COLO668 (cell line): Measurements from ENCODE around the gene PACRG.
A peak's percentile ranks its signal among the peaks of the same experiment; 100 is the strongest.
"Not testable (repeated sequence)": the region's sequence is repeated elsewhere in the genome, so short reads cannot be mapped to it uniquely, and the experiment has no call there.

Source experiments
- DNase-seq: peaks from one replicate; lab custom pipeline; 2025; ENCODE audit not compliant: unreplicated experiment; lab: John Stamatoyannopoulos, UW

The PACRG gene

DNA sequence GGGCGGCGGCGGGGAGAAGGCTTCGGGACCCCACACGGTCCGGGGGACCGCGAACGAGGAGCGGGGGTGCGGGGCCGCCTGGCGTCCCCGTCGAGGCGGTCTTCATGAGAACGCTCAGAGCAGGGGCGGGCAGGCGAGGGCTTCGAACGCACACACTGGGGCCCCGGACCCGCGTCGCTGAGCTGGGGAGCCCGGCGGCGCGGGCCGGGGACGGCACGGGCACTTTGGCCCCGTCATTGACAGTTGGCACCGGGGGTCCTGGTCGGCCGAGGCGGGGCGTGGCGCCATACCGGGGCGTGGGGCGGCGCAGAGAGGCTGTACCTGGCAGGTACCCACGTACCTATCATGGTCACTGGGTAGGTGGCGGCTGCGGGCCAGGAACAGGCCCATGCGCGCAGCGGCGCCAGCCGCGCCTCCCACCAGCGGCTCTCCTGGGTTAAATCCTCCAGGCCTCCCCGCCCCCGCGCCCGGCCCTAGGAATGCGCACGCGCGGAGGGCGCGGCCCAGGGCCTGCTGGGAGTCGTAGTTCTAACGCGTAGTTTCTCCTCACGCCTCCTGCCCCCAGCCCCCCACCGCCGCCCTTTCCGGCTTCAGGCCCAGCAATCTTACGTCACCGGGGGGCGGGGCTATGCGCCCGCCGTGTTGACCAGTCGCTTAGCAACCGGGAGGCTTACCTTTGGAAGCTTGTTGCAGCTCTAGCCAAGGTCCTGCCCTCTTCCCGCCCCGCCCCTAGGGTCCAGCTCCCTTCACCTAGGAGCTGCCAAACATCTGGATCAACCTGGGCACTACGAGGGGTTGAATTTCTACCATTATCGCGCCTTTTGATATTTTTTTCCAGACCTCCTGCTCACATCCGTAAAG lies at the start of gene PACRG, which contains the start of gene PRKN:
TSS of gene PACRG (plus strand) at position 653 of the 861 bp plus-strand sequence.
TSS of gene PRKN (minus strand) at position 445 of the 861 bp plus-strand sequence.
- peak; percentile 91 for DNase-seq

DNA sequence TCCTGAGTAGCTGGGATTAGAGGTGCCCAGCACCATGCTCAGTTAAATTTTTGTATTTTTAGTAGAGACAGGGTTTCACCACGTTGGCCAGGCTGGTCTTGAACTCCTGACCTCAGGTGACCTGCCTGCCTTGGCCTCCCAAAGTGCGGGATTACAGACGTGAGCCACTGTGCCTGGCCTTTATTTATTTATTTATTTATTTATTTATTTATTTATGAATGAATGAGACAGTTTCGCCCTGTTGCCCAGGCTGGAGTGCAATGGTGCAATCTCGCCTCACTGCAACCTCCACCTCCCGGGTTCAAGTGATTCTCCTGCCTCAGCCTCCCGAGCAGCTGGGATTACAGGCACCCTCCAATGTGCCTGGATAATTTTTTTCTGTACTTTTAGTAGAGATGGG lies 48.9 kb upstream of the PACRG start:
- DNase-seq, result not testable (repeated sequence)

- DNase-seq, result no peak
Measured at GRCh38 chr6:162679681-162680080, 48.1 kb upstream of the PACRG start.

DNA sequence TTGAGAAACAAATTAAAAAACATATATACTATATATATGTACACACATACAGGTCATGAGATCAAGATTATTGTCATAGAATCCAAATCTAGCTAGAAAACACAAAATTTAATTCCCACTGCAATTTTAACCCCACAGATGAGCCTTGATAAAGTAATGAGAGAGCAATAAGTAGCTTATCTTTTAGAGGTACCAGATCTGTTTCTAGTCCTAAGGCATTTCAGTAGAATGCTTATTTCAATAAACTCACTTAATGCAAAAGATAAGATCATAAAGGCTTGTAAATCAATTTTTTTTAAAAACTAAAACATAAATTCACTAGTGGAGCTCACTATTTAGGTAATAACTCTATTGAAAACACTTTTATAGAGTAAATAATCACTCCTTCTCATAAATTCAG lies 47.4 kb upstream of the PACRG start:
- DNase-seq, result no peak

DNA sequence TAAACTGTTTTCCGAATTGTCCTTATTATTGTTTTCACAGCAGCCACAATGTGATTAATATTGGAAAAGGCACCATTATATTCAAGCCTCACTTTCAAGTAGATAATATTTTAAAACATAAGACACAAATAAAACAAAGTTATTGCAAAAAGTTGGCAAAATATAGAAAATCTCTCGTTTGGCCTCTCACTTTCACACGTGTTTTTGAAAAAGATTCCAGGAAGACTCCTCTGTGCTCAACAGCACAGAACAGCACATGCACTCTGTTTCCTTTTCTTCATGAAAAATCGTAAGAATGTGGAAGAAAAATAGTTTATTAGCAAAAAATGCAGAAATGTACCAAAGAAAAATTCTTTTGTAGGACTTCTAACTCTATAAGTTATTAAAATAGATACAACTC lies 46.9 kb upstream of the PACRG start:
- no peak for DNase-seq

DNA sequence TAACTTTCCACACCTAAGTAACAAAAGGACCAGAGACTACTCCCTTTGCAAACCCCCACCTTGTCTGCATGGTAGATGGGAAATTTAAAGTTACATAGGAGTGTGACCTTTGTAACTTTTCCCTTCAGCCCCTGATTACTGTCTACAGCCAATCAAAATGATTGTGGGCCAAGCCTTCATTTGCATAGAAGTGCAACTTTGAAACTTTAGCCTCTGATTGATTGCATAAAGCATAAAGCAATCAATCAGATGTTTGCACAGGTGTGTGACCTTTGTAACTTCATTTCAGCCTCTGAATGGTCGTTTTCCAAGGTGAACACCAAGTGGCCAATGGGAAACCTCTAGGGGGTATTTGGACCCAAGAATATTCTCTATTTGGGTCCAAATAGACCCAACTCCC lies 46.3 kb upstream of the PACRG start:
- no peak for DNase-seq

GRCh38 chr6:162683135-162683534 lies 44.6 kb upstream of the PACRG start:
- no peak for DNase-seq

DNA sequence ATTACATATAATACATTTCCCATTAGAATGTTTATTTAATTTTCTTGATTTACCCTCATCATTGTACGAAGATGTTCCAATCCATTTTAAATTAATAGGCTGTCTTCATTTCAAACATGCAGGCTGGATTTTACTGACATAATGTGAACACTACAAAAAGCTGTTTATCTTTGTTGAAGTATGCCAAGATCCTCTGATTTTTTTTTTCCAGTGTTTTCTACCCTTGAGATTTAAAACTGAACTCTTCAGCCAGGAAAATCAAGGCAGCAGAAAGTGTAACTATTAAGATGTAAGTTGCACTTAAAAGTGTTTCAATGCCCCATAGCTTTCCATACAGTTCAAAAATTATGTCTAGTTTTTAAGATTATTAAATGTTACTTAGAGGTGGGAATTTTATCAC lies 43.7 kb upstream of the PACRG start:
- no peak for DNase-seq

DNA sequence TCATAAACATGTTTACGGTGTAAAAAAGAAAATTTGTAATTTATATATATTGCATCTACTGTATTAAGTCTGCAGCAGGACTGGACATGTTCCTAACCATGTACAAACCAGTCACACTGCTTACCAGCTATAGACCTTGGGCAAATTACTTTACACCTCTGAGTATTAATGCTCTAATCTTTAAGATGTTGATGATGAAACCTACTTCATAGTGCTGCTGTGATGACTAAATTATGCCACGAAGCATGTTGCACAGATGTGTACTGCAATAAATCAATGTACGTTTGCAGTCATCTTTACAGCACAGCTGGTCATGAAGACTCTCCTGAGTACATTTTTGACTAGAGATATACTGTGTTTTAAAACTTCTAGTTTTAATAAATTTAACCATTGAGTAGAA lies 42.8 kb upstream of the PACRG start:
- DNase-seq, result no peak

DNA sequence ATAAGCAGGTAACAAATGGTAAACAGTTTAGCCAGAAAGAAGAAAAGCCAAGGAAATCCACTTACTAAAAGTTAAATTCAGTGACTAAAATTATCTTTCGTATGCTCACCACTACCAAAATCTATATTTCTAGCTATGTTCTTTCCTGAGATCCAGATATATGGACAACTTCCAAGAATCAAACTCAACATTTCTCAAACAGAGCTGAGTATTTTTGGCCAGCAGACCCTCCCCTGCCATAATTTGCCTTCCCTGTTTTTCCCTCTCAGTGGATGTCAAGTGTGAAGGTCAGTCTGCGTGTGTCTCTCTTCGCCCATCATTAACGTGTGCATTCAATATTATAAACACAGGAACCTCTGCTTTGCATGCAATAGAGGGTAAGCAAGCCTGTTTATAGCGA lies 42.2 kb upstream of the PACRG start:
- DNase-seq, result no peak

GRCh38 chr6:162688751-162689345 lies 38.9 kb upstream of the PACRG start:
- DNase-seq, result no peak

DNA sequence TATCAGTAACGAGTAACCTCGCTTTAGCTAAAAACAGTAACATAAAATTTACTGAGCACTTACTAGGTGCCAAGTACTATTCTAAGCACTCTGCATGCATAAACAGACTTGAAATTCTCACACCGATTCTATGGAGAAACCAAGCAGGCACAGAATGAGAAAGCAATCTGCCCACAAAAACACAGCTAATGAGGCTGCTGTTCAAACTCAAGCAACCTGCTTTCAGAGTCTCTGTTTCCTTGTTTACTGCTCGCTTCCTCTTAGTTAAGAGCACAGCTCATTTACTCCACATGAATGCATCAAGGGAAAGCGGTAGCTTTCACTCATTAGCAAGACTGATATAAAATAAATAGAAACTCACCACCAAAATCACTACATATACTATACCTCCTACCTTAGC lies 37.6 kb upstream of the PACRG start:
- DNase-seq, result no peak

DNA sequence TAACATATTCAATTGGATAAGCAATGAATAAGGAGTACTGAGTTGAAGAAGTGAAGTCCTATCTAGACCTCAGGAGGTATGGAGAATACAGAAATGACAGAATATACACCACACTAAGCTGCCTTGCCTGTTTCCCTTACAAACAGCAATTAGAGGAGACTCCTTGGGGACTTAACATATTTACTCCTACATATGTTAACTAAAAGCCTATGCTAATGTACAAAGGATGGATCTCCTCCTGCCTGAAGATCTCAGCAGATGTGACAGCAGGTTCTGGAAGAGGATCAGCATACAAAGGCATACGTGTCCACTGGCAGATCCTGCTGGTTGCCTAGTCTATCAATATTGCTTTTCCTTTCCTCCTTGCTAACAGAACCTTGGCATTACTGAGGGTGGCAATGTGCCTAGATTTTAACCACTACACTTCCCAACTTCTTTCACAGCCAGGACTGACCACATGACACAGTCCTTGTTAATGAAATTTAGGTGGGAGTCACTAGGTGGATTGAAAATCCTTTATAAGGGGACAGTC lies 29.8 kb upstream of the PACRG start:
- no peak for DNase-seq

DNA sequence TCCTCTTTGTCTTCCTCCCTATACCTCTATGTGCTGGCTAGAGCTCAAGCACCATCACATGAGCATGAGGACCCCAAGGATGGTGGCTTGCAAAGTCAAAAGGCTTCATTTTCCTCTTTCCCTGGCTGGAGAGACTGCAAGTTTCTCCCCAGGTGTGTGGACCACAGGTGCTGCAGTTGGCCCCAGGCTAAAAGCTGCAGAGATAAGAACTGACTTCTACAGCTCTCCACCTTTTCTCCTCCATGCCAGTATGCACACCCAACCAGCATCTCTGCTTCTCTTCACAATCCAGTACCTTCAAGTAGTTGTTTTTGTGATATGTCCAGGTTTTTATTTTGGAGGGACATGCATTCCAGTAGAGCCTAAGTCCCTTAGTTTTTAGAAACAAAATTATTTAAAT lies 29.3 kb upstream of the PACRG start:
- DNase-seq, result no peak

DNA sequence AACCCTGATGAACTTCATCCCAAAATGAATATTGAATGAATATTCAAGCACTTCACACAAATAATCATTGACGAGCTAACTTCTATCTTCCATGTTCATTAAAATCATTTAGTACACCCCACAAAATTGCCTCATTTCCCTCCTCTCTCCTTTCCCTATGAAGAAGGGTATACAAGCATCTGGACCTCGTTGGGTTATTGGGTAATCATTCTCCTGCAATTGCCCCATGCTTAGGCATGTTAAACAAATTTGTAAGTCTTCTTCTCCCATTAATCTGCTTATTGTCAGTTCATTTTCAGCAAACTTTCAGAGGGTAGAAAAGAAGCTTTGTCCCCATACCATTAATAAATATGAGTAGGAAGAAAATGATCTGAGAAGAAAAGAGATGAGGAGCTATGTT lies 27.8 kb upstream of the PACRG start:
- DNase-seq, result no peak

DNA sequence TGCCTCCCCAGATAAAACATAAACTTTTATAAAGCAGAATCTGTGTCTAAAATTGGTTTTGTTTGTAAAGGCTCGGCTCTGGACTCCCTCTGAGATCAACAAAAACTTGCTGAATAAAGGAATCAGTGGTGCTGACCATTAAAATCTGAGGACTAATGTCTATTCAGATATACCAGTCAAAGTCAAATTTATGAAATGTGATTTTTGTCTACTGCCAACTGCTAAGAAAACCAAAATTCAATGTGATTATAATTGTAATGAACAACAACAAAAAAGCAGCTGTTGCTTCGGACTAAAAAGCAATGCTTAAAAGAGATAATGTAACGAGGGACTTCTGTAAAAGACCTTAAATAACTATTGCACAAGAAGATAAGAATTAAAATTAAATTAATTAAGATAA lies 26.8 kb upstream of the PACRG start:
- no peak for DNase-seq

- DNase-seq, result no peak
Measured at GRCh38 chr6:162701551-162701950, 26.2 kb upstream of the PACRG start.

DNA sequence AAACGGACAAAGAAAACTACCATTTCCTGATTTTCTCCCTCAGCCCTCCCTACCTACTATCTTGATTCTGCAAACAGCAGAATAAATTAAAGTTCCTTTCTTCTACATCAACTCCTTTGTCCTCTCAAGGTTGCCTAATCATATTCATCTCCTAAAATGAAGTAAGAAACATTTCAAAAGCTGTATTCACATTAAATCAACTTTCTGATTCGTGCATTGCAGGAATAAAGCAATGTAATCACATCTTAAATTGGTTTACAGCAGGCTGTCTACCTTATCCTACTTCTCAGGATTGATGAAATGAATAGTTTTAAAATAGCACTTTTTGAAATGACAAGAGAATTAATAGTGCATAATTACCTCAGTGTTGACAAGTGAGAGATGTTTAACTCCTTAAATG lies 25.3 kb upstream of the PACRG start:
- DNase-seq, result no peak

DNA sequence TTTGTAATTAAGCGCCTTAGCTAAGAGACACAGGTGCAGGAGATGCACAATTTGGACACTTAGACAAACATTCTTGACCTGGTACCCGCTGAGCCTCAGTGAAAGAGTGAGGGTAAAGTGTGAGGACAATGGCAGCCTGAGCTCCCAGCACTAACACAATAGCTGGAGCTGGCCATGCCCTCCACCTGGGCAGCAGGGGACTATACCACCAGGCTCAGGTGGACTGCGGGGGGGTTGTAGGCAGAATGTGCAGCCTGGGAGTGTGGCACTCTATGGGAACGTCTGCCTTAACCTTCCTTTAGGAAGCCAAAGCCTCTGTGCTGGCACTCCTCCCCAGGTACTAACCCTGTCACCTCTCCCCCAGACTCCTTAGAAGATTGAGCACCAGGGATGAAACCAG lies 23.8 kb upstream of the PACRG start:
- no peak for DNase-seq

DNA sequence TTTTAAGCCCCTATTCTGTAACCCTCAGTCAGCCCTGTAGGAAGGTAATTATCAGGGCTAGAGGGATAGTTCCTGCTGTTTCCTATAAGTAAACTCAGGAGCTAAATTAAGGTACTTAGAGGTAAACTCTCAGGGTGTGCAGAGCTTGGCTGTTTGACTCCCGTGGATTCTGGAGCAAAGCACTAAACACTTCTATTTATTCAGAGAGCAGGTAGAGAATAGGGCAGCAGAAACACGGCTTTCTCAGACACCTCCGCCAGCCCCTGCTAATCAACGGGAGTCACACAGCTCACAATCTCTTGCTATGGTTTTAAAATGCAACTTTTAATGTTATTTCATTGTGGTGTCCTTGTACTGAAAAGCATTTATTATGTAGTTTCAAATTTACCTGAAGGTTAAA lies 22.0 kb upstream of the PACRG start:
- no peak for DNase-seq

GRCh38 chr6:162706232-162706631 lies 21.5 kb upstream of the PACRG start:
- no peak for DNase-seq

- DNase-seq, result peak; percentile 5
Measured at GRCh38 chr6:162708971-162709370, 18.8 kb upstream of the PACRG start.
